Esophagus (tissue), 2 donors: Measurements from ENCODE around the gene MGAT5. TPM values are rescaled to one million over a fixed set of nuclear protein-coding genes. Genes with fewer than 3 reads are reported as not detected.

Source experiments
- H3K27ac ChIP-seq, 2 donors: one replicate each; pipeline ENCODE4 v1.5.1; 2013; ENCODE audit warnings: low read depth in 2 of 2, mild to moderate bottlenecking in 2 of 2, inconsistent platforms in 1 of 2, low read length in 1 of 2, moderate library complexity in 1 of 2
- H3K27me3 ChIP-seq, 2 donors: one replicate each; pipeline ENCODE4 v1.6.1; 2013; ENCODE audit warnings: low read length in 2 of 2, control low read depth in 1 of 2, mild to moderate bottlenecking in 1 of 2; ENCODE audit not compliant: insufficient read depth in 2 of 2, control insufficient read depth in 1 of 2
- H3K36me3 ChIP-seq, 2 donors: one replicate each; pipeline ENCODE4 v1.6.1; 2013; ENCODE audit warnings: low read length in 1 of 2; ENCODE audit not compliant: control insufficient read depth in 2 of 2, insufficient read depth in 2 of 2
- H3K4me1 ChIP-seq, 2 donors: one replicate each; pipeline ENCODE4 v1.6.1; 2013; ENCODE audit warnings: low read length in 1 of 2; ENCODE audit not compliant: control insufficient read depth in 2 of 2, insufficient read depth in 2 of 2
- H3K4me3 ChIP-seq, 2 donors: one replicate each; pipeline ENCODE4 v1.5.1; 2013; ENCODE audit warnings: low read length in 2 of 2, mild to moderate bottlenecking in 2 of 2, low read depth in 1 of 2, moderate library complexity in 1 of 2
- H3K9me3 ChIP-seq, 2 donors: one replicate each; pipeline ENCODE4 v1.6.1; 2013; ENCODE audit warnings: mild to moderate bottlenecking in 2 of 2, low read depth in 1 of 2, low read length in 1 of 2, moderate library complexity in 1 of 2; ENCODE audit not compliant: control insufficient read depth in 2 of 2, insufficient read depth in 1 of 2
- WGBS, 2 donors: extraction: QIAGEN DNeasy Blood & Tissue Kit; methylation state at CpG; one replicate each; pipeline ENCODE4 v1.1.7; 2013; 5-methylcytosine and 5-hydroxymethylcytosine counted together
- polyA plus RNA-seq, 2 donors: library from polyadenylated mRNA; stranded (reverse); fragments of 200-250 nt; gene quantifications; one replicate each; pipeline ENCODE4 v1.2.3, GENCODE V29; 2013
- donor health status: healthy with polysubstance abuse.
- donor health status: Bipolar disorder and iron deficiency.

MGAT5 gene
- polyA plus RNA-seq, 2 donors, result 3.2 to 4.4 TPM

- 85 to 93% methylated on average over 4 of the region's 4 CpGs for WGBS, 2 donors
- Histone ChIP-seq H3K9me3 (no peaks in the 10 kb centered on the region), H3K4me1 (no peaks in the 10 kb centered on the region), H3K36me3 (peaks cover 0 to 10% of the 10 kb centered on the region in 2 donors), H3K4me3 (no peak overlapping the region), H3K27ac (no peak overlapping the region), H3K27me3 (no peaks in the 10 kb centered on the region)
Measured at GRCh38 chr2:134453476-134453875, 199.6 kb downstream of the MGAT5 start.

GRCh38 chr2:134453973-134454372 lies 200.1 kb downstream of the MGAT5 start:
- no peaks in the 10 kb centered on the region for H3K4me1 ChIP-seq
- peaks cover 0 to 6% of the 10 kb centered on the region in 2 donors for H3K36me3 ChIP-seq
- WGBS, 2 donors, result 85 to 88% methylated on average over 10 of the region's 10 CpGs
- no peaks in the 10 kb centered on the region for H3K9me3 ChIP-seq
- no peak overlapping the region for H3K27ac ChIP-seq
- H3K27me3 ChIP-seq, result no peaks in the 10 kb centered on the region
- no peak overlapping the region for H3K4me3 ChIP-seq

- no peaks in the 10 kb centered on the region for H3K27me3 ChIP-seq
- peaks cover 0 to 4% of the 10 kb centered on the region in 2 donors for H3K36me3 ChIP-seq
- no peak overlapping the region for H3K4me3 ChIP-seq
- 77 to 81% methylated on average over 8 of the region's 8 CpGs for WGBS, 2 donors
- no peak overlapping the region for H3K27ac ChIP-seq
- H3K9me3 ChIP-seq, result no peaks in the 10 kb centered on the region
- H3K4me1 ChIP-seq, result no peaks in the 10 kb centered on the region
Measured at GRCh38 chr2:134454426-134454825, 200.6 kb downstream of the MGAT5 start.

GRCh38 chr2:134454931-134455330 lies 201.1 kb downstream of the MGAT5 start:
- Histone ChIP-seq H3K27ac (no peak overlapping the region), H3K36me3 (peaks cover 0 to 4% of the 10 kb centered on the region in 2 donors), H3K4me1 (no peaks in the 10 kb centered on the region), H3K4me3 (no peak overlapping the region), H3K27me3 (no peaks in the 10 kb centered on the region), H3K9me3 (no peaks in the 10 kb centered on the region)
- 66 to 79% methylated on average over 6 of the region's 6 CpGs for WGBS, 2 donors

- Histone ChIP-seq H3K27me3 (no peaks in the 10 kb centered on the region), H3K9me3 (no peaks in the 10 kb centered on the region), H3K4me3 (no peak overlapping the region), H3K36me3 (no peaks in the 10 kb centered on the region), H3K4me1 (no peaks in the 10 kb centered on the region), H3K27ac (no peak overlapping the region)
- 85 to 97% methylated on average over 10 of the region's 10 CpGs for WGBS, 2 donors
Measured at GRCh38 chr2:134455426-134455825, 201.6 kb downstream of the MGAT5 start.

GRCh38 chr2:134457353-134457752 lies 203.5 kb downstream of the MGAT5 start:
- Histone ChIP-seq H3K4me3 (no peak overlapping the region), H3K4me1 (no peaks in the 10 kb centered on the region), H3K27ac (no peak overlapping the region), H3K9me3 (no peaks in the 10 kb centered on the region), H3K27me3 (no peaks in the 10 kb centered on the region), H3K36me3 (no peaks in the 10 kb centered on the region)
- 93 to 94% methylated on average over 7 of the region's 7 CpGs for WGBS, 2 donors

- Histone ChIP-seq H3K27ac (no peak overlapping the region), H3K4me3 (no peak overlapping the region), H3K36me3 (no peaks in the 10 kb centered on the region), H3K27me3 (no peaks in the 10 kb centered on the region), H3K4me1 (no peaks in the 10 kb centered on the region), H3K9me3 (no peaks in the 10 kb centered on the region)
- 82 to 83% methylated on average over 18 of the region's 18 CpGs for WGBS, 2 donors
Measured at GRCh38 chr2:134457765-134458472, 204.0 kb downstream of the MGAT5 start.

GRCh38 chr2:134458473-134458853 lies 204.6 kb downstream of the MGAT5 start:
- no peaks in the 10 kb centered on the region for H3K9me3 ChIP-seq
- WGBS, 2 donors, result 92 to 95% methylated on average over 6 of the region's 6 CpGs
- no peaks in the 10 kb centered on the region for H3K27me3 ChIP-seq
- no peak overlapping the region for H3K4me3 ChIP-seq
- H3K36me3 ChIP-seq, result no peaks in the 10 kb centered on the region
- H3K27ac ChIP-seq, result no peak overlapping the region
- H3K4me1 ChIP-seq, result no peaks in the 10 kb centered on the region

GRCh38 chr2:134458950-134459349 lies 205.1 kb downstream of the MGAT5 start:
- Histone ChIP-seq H3K4me3 (no peak overlapping the region), H3K27ac (no peak overlapping the region), H3K9me3 (no peaks in the 10 kb centered on the region), H3K36me3 (no peaks in the 10 kb centered on the region), H3K27me3 (no peaks in the 10 kb centered on the region), H3K4me1 (no peaks in the 10 kb centered on the region)
- WGBS, 2 donors, result 89 to 92% methylated on average over 10 of the region's 10 CpGs

- Histone ChIP-seq H3K27ac (no peak overlapping the region), H3K36me3 (no peaks in the 10 kb centered on the region), H3K9me3 (no peaks in the 10 kb centered on the region), H3K4me1 (no peaks in the 10 kb centered on the region), H3K4me3 (no peak overlapping the region), H3K27me3 (no peaks in the 10 kb centered on the region)
- 90 to 93% methylated on average over 11 of the region's 11 CpGs for WGBS, 2 donors
Measured at GRCh38 chr2:134459706-134460406, 206.0 kb downstream of the MGAT5 start.
